GM20431 (cell line): ENCODE results near the gene ABCA7.

Experiments
- in situ Hi-C: fragments of 300-500 bp; cut with MseI, MboI; formaldehyde crosslinking; loops from one replicate; pipeline ENCODE4 v1.15.0; 2020; ENCODE audit warnings: low sequenced_read_pairs; ENCODE audit not compliant: unreplicated experiment

The ABCA7 gene

GRCh38 chr19:1111641-1112267 is 71.8 kb downstream of the ABCA7 start:
- in situ Hi-C loops: loop anchor here (10.0 kb wide), 1 partner anchor 73 kb away; no protein-coding TSS in a partner anchor

- in situ Hi-C loops: loop anchor here (10.0 kb wide), 1 partner anchor 72 kb away; no protein-coding TSS in a partner anchor
These were observed 72.5 kb downstream of the ABCA7 start for GRCh38 chr19:1112268-1113029.

GRCh38 chr19:1113030-1113985 is 73.4 kb downstream of the ABCA7 start:
- in situ Hi-C loops: loop anchor here (10.0 kb wide), 1 partner anchor 71 kb away; no protein-coding TSS in a partner anchor

GRCh38 chr19:1113986-1114483 is 74.1 kb downstream of the ABCA7 start:
- in situ Hi-C loops: loop anchor here (10.0 kb wide), 1 partner anchor 71 kb away; no protein-coding TSS in a partner anchor

- in situ Hi-C loops: loop anchor here (10.0 kb wide), 1 partner anchor 70 kb away; no protein-coding TSS in a partner anchor
These were observed 74.8 kb downstream of the ABCA7 start for GRCh38 chr19:1114728-1115127.
